Activated CD8-positive, alpha-beta T cell treated with anti-CD3 and anti-CD28 coated beads for 36 hours (primary cell): ENCODE results near the gene ERBB4. TPM values are rescaled to one million over a fixed set of nuclear protein-coding genes. Genes with fewer than 3 reads are reported as not detected.

Source experiments
- ATAC-seq: fragments of 200-7000 bp; cut with Tn5 transposase; one replicate; pipeline ENCODE4 v1.10.0; 2021; ENCODE audit warnings: mild to moderate bottlenecking, moderate library complexity
- CTCF ChIA-PET: fragments of 350-600 bp; sonication (Branson Sonifier 250); formaldehyde crosslinking; loops from one replicate; lab custom pipeline; 2021; ENCODE audit warnings: antibody characterized with exemption; lab: Charles Lee
- POLR2A ChIA-PET: fragments of 350-600 bp; sonication (Branson Sonifier 250); formaldehyde crosslinking; loops from one replicate; lab custom pipeline; 2021; ENCODE audit warnings: antibody characterized with exemption; lab: Charles Lee
- DNase-seq: peaks from one replicate; pipeline ENCODE4 v3.0.0-alpha.2; 2020
- H3K27ac Mint-ChIP-seq: one replicate; pipeline ENCODE4 v1.8.0; 2021; ENCODE audit warnings: mild to moderate bottlenecking, mixed read lengths
- H3K27me3 Mint-ChIP-seq: one replicate; pipeline ENCODE4 v1.8.0; 2021; ENCODE audit warnings: mixed read lengths
- H3K36me3 Mint-ChIP-seq: one replicate; pipeline ENCODE4 v1.8.0; 2021; ENCODE audit warnings: low read depth, mixed read lengths
- H3K4me1 Mint-ChIP-seq: one replicate; pipeline ENCODE4 v1.8.0; 2021; ENCODE audit warnings: low read depth, mixed read lengths
- H3K4me3 Mint-ChIP-seq: one replicate; pipeline ENCODE4 v1.8.0; 2021; ENCODE audit warnings: mild to moderate bottlenecking, moderate library complexity, mixed read lengths
- H3K9me3 Mint-ChIP-seq: one replicate; pipeline ENCODE4 v1.8.0; 2021; ENCODE audit warnings: mixed read lengths
- CTCF ChIP-seq: fragments of 200-600 bp; IDR thresholded peaks from one replicate; pipeline ENCODE4 v1.8.0; 2022; ENCODE audit warnings: antibody characterized with exemption, mild to moderate bottlenecking
- intact Hi-C: fragments of 100-400 bp; cut with micrococcal nuclease; formaldehyde crosslinking; loops from one replicate; pipeline ENCODE4 v1.10.0; 2022
- total RNA-seq, 2 experiments: library from RNA; stranded (reverse); gene quantifications; one replicate each; pipeline ENCODE4 v1.2.3, GENCODE V29; 2021

The ERBB4 gene
- total RNA-seq, 2 experiments from 2014 or later = not detected

GRCh38 chr2:211812587-211812986 lies 726.0 kb downstream of the ERBB4 start:
- ChIA-PET CTCF (no interaction called here), POLR2A (no interaction called here)
- ATAC-seq (no peak), DNase-seq (no peak)
- no peak overlapping the region for H3K27ac Mint-ChIP-seq
- no peaks in the 10 kb centered on the region for H3K36me3 Mint-ChIP-seq
- no peak for TF ChIP-seq CTCF
- H3K27me3 Mint-ChIP-seq = no peaks in the 10 kb centered on the region
- H3K4me1 Mint-ChIP-seq = no peaks in the 10 kb centered on the region
- peaks cover 10% of the 10 kb centered on the region for H3K9me3 Mint-ChIP-seq
- H3K4me3 Mint-ChIP-seq = no peak overlapping the region
- intact Hi-C loops = no loop called here

- H3K4me3 Mint-ChIP-seq = no peak overlapping the region
- TF ChIP-seq CTCF = no peak
- no peaks in the 10 kb centered on the region for H3K4me1 Mint-ChIP-seq
- intact Hi-C loops = no loop called here
- CTCF ChIA-PET = no interaction called here
- POLR2A ChIA-PET = no interaction called here
- DNase-seq = no peak
- H3K9me3 Mint-ChIP-seq = peaks cover 2% of the 10 kb centered on the region
- H3K27ac Mint-ChIP-seq = no peak overlapping the region
- ATAC-seq = no peak
- no peaks in the 10 kb centered on the region for H3K27me3 Mint-ChIP-seq
- no peaks in the 10 kb centered on the region for H3K36me3 Mint-ChIP-seq
These were observed 735.9 kb downstream of the ERBB4 start for GRCh38 chr2:211802666-211803065.

GRCh38 chr2:211800001-211800400 lies 738.6 kb downstream of the ERBB4 start:
- Mint-ChIP-seq H3K4me3 (no peak overlapping the region), H3K27me3 (no peaks in the 10 kb centered on the region), H3K36me3 (no peaks in the 10 kb centered on the region), H3K27ac (no peak overlapping the region), H3K4me1 (no peaks in the 10 kb centered on the region), H3K9me3 (no peaks in the 10 kb centered on the region)
- ChIA-PET POLR2A (no interaction called here), CTCF (interaction anchor here (0.9 kb wide), 1 partner anchor 28 kb away, joined by 4 read pairs; no protein-coding TSS in a partner anchor)
- ATAC-seq (no peak), DNase-seq (no peak)
- intact Hi-C loops = no loop called here
- no peak for TF ChIP-seq CTCF

GRCh38 chr2:211798868-211799267 lies 739.7 kb downstream of the ERBB4 start:
- POLR2A ChIA-PET = no interaction called here
- intact Hi-C loops = no loop called here
- Mint-ChIP-seq H3K27ac (no peak overlapping the region), H3K4me3 (no peak overlapping the region), H3K36me3 (no peaks in the 10 kb centered on the region), H3K9me3 (no peaks in the 10 kb centered on the region), H3K27me3 (no peaks in the 10 kb centered on the region), H3K4me1 (no peaks in the 10 kb centered on the region)
- DNase-seq = no peak
- no peak for TF ChIP-seq CTCF
- no peak for ATAC-seq
- CTCF ChIA-PET = no interaction called here

- H3K27ac Mint-ChIP-seq = no peak overlapping the region
- no peaks in the 10 kb centered on the region for H3K27me3 Mint-ChIP-seq
- H3K9me3 Mint-ChIP-seq = peaks cover 3% of the 10 kb centered on the region
- POLR2A ChIA-PET = interaction anchor here (0.6 kb wide), 1 partner anchor 16 kb away, joined by 3 read pairs; no protein-coding TSS in a partner anchor
- no peak for TF ChIP-seq CTCF
- H3K4me1 Mint-ChIP-seq = no peaks in the 10 kb centered on the region
- H3K36me3 Mint-ChIP-seq = no peaks in the 10 kb centered on the region
- ATAC-seq (no peak), DNase-seq (no peak)
- no peak overlapping the region for H3K4me3 Mint-ChIP-seq
- intact Hi-C loops = no loop called here
- CTCF ChIA-PET = no interaction called here
These were observed 744.9 kb downstream of the ERBB4 start for GRCh38 chr2:211793690-211794089.
